ENCODE results near the gene DTNB.

GRCh38 chr2:25619185-25619584 lies 54.2 kb downstream of the DTNB start:
- TF ChIP-seq CTCF (IDR thresholded peaks at IDR 0.05) = no peak
- TF ChIP-seq POLR2AphosphoS5 (IDR thresholded peaks at IDR 0.05; ENCODE audit: low read depth, low read length) = no peak
- TF ChIP-seq USF2 (IDR thresholded peaks at IDR 0.05; ENCODE audit: borderline replicate concordance, low read depth, low read length) = no peak
- no peak for TF ChIP-seq EZH2phosphoT487 (IDR thresholded peaks at IDR 0.05; ENCODE audit: borderline replicate concordance, low read depth)
- no peak for TF ChIP-seq GABPA (IDR thresholded peaks at IDR 0.05; ENCODE audit: low read depth)
- TF ChIP-seq MAX (IDR thresholded peaks at IDR 0.05; ENCODE audit: low read depth) = no peak
- no peak for TF ChIP-seq IRF3 (IDR thresholded peaks at IDR 0.05; ENCODE audit: low read depth, low read length)

Data from SK-N-SH (cell line).